GM18520 (cell line): ENCODE measurements around the gene GNG12.

ENCODE experiments used
- ATAC-seq: cut with Tn5 transposase; IDR thresholded peaks from one replicate; pipeline ENCODE4 v1.9.1; 2021; ENCODE audit not compliant: unreplicated experiment

Gene GNG12

GRCh38 chr1:67843331-67843730, 10.1 kb upstream of the GNG12 start:
- no peak for ATAC-seq

DNA sequence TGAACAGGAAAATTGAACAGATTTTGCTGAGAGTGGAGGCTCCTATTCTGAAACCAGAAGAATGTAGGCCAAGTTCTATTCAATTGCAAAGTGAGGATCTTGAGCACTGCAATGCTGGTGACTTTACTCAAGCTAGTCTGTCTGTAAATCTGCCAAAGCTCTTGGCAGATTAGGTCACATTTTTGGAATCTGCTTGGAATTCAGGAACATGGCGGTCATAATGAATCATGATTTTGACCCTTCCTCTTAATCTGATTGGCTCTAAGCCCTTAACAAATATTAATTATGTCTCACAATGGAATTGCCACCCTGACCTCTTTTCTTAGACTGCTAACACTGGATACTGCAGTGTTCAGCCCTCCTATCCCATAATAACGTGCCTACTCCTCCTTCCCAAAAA, 7.2 kb upstream of the GNG12 start:
- ATAC-seq: no peak

- no peak for ATAC-seq
Measured at GRCh38 chr1:67839826-67840225, 6.6 kb upstream of the GNG12 start.

GRCh38 chr1:67838180-67838910, 5.1 kb upstream of the GNG12 start:
- ATAC-seq: no peak

GRCh38 chr1:67836769-67837168, 3.5 kb upstream of the GNG12 start:
- no peak for ATAC-seq

- ATAC-seq: no peak
Measured at GRCh38 chr1:67835663-67836452, 2.6 kb upstream of the GNG12 start.

DNA sequence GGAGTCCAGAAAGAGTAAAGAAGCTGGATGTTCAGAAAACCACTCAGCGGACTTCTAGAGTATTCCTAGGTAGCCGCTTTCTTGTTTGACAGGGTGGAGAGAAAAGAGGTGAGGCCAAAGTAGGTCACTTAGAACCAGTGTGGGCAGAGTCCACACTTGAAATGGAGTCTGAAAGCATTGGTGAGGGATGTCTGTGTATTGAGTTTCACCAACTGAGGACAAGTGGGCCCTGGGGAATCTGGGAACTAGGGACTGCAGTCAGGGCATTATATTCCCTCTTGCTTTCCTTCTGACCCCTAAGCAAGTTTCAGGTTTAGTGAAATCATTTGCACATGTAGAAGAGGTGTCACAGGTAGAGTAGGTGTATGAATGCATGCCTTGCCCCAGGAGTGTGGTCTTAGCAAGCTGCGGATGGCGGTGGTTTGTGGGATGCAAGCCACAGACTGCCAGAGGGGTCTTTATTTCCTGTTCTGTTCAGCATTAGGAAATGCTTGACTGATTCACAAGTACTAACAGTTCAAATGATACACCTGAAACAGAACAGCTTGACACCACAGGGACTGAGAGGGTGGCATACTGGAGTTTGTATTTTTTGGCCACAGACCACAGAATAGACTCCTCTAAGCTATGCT, 1.1 kb upstream of the GNG12 start:
- ATAC-seq: no peak

GRCh38 chr1:67833602-67833940, 304 bp upstream of the GNG12 start:
- no peak for ATAC-seq

- no peak for ATAC-seq
Measured at GRCh38 chr1:67831850-67832513, 1.3 kb downstream of the GNG12 start.

DNA sequence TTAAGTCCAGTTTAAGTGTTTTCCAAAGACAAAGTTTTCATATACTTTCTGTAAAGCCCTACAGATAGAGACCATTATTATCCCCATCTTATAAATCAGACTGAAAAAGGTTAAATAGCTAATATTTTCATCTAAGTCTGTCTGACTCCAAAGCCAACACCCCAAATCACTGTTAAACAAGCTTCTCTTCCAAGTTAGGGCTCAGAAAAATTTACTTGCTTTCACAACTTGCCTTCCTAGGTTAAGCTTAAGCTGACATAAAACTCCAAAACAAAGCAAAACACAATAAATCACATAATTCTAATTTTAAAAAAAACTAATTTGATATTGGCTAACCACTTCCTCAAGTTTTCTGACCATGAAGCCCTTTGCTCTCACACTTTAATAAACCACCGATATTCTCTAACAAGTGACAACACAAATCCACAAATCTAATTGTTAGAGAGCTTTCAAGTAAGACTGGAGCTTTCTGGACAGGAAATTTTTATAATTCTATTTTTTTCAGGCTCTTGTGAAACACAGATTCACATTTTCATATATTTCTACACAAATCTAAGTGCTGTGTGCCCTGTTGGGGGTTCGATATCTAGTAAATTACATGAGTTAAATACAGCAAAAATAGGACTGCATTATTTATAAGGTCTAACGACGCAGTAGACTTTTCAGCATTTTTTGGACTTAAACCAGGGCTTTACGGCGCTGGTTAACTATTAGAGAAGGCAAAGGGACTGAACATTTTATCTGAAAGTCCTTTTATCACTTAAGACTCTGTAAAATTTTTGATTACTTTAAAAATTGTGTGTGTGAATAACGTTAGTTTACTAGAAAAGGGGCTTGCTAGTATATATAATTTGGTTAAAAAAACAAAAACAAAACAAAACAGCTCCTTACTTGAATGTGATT, 2.1 kb downstream of the GNG12 start:
- ATAC-seq: no peak

DNA sequence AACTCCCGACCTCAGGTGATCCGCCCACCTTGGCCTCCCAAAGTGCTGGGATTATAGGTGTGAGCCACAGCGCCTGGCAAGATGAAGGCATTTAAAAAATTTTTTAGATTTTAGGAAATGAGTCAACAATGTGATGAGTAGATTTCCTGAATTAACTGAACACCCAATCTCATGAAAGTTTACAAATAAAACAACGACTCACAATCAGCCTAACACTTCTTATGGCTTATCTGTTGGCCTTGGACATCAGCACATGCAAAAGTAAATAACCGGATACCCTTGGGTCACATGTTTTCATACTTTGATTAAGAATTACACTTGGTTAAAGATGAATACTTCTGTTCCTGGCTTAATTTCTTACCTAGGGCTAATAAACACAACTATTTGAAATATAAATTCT, 3.0 kb downstream of the GNG12 start:
- ATAC-seq: no peak

DNA sequence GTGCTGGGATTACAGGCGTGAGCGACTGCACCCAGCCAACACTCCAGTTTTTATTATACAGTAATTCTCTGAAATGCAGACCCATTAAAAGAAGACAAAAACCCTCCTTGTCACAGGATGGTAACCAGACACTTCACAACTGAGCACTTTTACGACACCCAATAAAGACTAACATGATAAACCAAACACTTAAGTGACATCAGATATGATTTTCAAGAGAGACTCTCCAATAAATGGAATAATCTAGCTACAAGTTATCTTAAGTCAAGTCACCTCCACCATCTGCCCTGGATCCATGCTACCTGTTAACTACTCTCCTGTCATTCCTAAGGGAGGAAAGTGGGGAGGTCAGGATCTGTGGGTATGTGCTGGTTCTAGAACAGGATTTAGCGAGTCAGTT, 5.6 kb downstream of the GNG12 start:
- ATAC-seq: no peak

DNA sequence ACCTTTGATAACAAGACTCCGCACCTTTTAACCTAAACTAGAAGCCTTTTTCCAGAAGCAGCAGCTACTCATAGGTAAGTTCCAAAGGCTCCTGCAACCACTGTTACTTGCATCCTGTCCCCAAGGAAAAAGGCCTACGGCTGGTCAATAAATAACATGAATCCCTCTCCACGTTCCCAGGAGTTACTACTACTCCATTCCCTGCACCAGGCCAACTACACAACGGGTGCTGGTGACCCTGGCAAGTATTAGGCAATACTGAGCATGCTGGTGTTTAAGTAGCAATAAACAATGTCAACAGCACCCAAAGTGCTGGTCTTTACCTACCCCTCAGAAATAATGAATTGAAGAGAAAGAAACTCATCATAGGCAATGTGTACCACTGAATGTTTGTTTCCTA, 7.7 kb downstream of the GNG12 start:
- ATAC-seq: no peak

- no peak for ATAC-seq
Measured at GRCh38 chr1:67824766-67825165, 8.5 kb downstream of the GNG12 start.

DNA sequence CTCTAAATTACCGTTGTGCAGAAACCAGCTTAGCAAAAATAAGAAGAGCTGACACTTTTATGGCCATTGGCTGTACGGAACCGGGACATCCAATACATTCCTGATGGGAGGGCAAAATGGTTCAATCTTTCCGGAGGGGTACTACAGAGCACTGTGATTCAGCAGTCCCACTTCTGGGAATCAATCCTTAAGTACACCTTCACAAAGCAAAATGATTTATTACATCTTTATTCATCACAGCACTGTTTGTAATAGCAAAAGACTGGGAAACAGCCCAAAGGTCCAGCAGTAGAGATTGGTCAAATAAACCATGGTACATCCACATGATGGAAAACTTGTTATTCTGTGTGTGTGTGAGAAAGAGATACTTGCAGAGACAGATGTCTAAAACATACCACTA, 9.7 kb downstream of the GNG12 start:
- no peak for ATAC-seq

DNA sequence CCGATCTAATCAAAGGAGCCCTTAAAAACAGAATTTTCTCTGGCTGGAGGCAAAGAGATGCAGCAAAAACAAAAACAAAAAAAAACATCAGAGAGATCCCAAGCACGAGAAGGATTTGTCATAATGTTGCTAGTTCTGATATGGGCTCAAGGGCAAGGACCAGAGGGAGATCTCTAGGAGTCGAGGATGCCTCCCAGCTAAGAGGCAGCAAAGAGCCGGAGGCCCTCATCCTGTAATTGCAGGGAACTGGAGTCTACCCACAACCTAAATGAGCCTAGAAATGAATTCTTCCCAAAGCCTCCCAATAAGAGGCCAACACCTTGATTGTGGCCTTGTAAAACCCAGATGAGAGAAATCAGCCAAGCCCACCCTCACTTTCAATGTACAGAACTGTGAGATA, 12.0 kb downstream of the GNG12 start:
- ATAC-seq: no peak

DNA sequence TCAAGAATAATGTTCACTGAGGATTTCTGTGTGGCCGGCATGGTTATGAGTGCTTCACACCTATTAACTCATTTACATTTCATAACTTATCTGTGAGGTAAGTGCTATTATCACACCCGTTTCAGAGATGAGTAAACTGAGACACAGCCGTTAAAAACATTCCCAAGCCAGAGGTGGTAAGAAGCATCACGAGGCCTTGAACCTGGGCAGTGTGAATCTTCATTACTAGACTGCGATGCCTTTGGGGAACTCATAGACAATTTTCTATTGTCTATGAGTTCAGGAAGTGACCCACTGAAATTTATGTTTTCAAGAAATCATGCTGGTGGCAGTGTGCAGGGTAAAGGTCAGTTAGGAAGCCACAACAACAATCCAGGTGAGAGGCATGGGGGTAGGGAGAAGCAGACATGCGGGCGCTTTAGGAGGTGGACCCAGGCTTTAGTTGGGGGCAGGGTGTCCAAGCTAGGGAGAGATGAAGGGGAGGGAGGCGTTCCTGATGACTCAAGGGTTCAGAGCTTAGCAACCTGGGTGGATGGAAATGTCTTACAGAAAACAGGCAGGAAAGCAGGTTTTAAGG, 14.5 kb downstream of the GNG12 start:
- peak; percentile 81 for ATAC-seq

DNA sequence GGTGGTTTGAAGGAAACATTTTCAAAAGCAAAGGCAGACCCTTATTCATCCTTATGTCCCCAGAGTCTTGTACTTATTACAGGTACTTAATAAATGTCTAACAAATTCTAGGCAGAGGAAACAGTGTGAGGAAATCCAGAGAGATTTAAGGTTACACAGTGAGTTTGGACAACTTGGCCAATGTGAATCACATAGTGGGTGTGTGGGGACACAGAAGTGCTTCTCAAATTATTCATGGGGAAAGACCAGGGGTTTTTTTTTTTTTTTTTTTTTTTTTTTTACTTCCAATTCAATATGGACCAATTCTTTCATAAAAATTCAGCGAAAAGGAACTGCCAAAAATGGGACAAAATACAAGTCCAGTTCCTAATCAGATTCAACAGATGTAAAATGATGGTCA, 15.1 kb downstream of the GNG12 start:
- no peak for ATAC-seq

- ATAC-seq: no peak
Measured at GRCh38 chr1:67817319-67817718, 15.9 kb downstream of the GNG12 start.

DNA sequence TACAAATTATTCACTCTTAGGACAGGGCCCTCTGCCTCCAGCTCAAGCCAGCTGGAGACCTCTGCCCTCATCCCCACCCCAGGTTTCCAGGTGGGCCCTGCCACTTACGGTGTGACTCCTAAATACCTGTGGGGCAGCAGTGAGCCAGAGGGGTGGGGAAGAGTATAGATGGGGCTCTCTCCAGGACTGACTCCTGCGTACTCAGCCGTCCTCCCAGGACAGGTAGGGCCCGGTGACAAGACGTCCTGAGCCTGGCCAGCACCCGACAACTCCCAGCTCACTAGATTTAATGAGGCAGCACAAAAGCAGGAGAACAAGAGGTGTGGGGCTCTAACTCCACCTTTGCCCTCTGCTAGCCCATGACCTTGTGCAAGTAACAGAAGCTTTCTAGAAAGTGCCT, 16.8 kb downstream of the GNG12 start:
- no peak for ATAC-seq
